Measurements from ENCODE around the gene MFAP3L.

- TF ChIP-seq CTCF (conservative IDR thresholded peaks at IDR 0.05 in 1 of 2, IDR thresholded peaks at IDR 0.05 in 1 of 2; ENCODE audit: extremely low read depth in 1 of 2, insufficient read depth in 1 of 2, low read depth in 1 of 2, low read length in 2 of 2) (no peak), EZH2 (IDR thresholded peaks at IDR 0.05; ENCODE audit: borderline replicate concordance, low read length) (no peak)
These were observed 50.9 kb downstream of the MFAP3L start for GRCh38 chr4:169975131-169975837.

All from mammary epithelial cell (primary cell).